Activated T-helper 9 cell treated with anti-CD3 and anti-CD28 coated beads, Interleukin-2, amount 50 U/mL, for 16 hours (primary cell): ENCODE measurements around the gene ATP5PB.
A peak's percentile ranks its signal among the peaks of the same experiment; 100 is the strongest.

Experiments used
- DNase-seq: peaks from one replicate; pipeline ENCODE4 v3.0.0-alpha.2; 2020; ENCODE audit warnings: low read depth

The ATP5PB gene, protein sequence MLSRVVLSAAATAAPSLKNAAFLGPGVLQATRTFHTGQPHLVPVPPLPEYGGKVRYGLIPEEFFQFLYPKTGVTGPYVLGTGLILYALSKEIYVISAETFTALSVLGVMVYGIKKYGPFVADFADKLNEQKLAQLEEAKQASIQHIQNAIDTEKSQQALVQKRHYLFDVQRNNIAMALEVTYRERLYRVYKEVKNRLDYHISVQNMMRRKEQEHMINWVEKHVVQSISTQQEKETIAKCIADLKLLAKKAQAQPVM

DNA sequence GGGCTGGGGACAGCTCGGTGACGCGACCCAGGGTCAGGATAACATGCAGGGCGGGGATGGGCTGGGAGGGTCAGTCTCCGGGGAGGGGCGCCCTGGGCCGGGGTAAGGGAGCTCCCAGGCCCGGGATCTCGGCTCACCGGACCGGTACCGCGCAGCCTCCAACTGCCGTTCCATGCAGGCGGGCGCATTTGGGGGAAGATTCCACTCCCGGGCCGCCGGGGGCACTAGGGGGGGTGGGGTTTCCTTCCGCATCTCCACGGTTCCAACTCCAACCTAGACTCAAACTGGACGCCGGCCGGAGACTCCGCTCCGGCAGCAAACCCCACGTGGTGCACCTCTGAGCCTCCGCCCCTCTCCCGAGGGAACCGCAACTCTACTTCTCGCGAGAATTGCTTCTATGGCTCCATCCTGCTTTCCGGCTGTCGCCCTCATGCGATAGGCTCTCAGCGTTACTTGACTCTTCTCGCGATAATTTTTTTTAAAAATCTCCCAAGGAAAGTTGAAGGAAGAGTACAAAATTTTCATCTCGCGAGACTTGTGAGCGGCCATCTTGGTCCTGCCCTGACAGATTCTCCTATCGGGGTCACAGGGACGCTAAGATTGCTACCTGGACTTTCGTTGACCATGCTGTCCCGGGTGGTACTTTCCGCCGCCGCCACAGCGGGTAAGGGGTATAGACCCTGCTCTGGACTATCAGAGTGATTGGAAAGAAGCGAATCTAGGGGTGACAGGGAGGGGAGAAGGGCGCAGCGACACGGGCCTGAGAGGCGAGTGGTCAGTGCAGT lies at the start of gene ATP5PB, which contains the start of gene WDR77:
TSS of gene ATP5PB (plus strand) at position 547 of the 785 bp plus-strand sequence. CDS start at position 625, 78 bp downstream.
TSS of gene WDR77 (minus strand) at position 339 of the 785 bp plus-strand sequence. CDS start at position 252, 87 bp downstream.
- DNase-seq: peak; percentile 84

DNA sequence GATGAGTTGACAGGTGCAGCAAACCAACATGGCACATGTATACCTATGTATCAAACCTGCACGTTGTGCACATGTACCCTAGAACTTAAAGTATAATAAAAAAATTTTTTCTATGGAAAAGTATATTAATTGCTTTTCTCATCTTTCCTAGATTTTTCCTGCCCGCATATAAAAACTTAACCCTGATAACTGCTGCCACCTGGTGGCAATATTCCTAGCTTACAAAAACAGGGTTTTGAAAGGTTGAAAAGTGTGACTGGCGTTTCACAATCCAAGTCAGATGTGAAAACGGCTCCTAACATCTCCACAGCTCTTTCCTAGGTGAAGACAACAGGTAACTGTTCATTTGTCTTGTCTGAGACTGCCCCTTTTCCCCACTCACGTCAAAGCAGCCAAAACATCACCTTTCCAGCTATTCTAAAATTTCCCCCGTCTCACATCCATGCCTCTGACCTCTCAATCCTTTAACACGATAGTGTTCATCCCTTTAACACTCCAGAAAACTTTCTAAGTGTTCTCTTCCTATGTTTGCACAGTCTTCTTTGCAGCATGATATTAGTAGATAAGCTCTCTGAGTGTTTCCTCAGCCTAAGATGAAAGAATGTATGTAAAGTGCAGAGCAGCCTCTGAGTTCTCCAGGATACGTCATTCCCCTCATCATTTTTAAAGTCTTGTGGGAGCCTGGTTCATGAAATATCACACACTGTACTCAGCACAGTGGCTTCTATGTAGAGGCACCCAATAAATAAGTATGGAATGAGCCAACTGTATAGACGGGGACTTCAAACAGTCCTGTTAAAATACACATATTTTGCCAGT lies 49.3 kb upstream of the ATP5PB start:
- no peak for DNase-seq

DNA sequence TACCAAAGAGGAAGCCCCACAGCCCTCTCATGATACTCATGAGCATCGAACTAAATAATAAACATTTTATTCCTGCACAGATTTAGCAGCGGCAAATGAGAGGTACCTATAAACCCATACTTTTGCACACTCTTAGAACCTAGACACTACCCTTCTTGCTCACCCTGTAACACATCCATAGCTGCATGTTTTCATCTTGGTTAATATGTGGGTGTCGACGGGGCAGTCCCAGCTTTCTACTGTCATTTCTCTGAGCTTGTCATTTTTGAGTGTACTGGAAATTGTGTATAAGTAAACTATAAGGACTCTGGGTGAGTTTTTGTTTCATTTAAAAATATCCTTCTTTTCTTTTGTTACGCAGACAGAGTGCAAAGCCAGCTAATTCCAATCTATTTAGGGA lies 47.2 kb upstream of the ATP5PB start:
- DNase-seq: no peak

DNA sequence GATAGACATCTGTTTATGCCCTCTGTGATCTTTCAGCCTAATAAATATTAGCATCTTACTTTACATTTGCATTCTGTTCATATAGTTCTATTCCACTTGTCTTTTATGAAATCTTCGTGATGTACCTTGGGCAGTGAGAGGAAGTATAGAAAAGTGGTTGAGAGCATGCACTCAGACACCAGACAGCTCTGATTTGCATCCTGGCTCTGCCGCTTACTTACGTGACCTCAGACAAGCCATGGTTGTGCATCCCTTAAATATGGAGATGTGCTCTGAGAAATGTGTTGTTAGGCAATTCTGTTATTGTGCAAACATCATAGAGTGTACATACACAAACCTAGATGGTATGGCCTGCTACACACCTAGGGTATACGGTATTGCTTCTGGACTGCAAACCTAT lies 44.7 kb upstream of the ATP5PB start:
- DNase-seq: no peak

DNA sequence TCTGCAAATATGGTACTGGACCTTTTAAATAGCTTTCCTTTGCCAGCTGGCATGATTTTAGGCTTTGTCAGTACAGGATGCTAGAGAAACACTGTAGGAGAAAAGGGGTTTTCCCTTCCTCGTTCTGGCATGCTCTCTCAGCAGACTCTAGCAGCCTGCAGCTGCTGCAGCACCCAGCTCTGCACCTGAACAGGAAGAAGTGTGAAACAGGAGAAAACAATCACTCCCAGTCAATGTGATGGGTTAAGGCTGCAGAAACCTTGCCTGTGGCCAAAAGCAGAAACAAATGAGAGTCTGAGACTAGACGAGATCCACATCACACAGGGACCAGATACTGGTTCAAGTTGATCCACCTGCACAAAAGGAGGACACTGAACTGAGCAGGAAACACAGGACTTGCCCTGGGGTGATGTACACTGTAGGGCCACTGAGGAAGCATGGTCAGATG lies 42.9 kb upstream of the ATP5PB start:
- DNase-seq: no peak

DNA sequence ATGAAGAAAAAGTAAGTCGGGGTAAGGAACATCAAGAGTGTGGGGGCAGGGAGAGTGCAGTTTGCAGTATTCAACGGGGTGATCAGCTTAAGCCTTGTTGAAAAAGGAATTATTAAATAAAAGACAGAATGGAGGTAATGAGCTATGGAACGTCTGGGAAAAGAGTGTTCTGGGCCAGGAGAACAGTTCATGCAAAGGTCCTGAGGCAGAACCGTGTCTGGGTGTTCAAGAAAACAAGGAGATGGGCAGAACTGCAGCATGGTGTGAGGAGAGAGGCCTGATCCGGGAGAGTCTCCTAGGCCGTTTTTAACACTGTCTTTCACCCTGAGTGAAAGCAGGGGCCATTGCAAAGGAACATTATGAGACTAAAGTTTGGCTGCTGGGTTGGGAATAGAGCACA lies 42.0 kb upstream of the ATP5PB start:
- no peak for DNase-seq

DNA sequence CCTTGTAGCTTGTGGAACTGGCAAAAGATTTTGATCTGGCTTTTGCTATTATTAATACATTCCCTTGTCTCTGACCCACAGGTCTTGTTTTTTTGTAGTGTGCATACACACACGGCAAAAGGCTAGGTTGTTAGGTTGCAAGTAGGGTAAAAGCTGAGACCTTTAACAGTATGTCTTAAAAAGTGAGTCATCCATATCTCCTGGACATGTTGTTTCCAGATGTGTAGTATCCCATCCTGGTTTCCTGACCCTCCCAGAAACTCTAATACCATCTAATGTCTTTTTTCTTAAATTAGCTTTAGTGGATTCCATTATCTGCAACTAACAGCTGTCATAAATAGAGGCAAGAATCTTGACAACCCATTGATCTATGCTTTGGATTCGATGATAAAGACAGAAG lies 36.4 kb upstream of the ATP5PB start:
- no peak for DNase-seq

DNA sequence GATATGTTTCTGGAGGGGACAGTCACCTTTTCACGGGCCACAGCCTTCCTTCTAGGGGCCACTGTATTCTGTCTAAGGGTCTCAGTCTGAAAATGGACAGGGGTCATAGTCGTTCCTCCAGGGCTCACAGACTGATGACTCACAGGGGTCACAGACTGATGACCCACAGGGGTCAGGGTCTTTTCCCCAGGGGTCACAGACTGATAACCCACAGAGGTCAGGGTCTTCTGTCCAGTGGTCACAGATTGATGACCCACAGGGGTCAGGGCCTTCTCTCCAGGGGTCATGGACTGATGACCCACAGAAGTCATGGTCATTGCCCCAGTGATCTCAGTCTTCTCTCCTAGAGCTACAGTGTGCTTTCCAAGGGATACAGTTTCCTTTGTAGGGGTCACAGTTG lies 34.5 kb upstream of the ATP5PB start:
- no peak for DNase-seq

DNA sequence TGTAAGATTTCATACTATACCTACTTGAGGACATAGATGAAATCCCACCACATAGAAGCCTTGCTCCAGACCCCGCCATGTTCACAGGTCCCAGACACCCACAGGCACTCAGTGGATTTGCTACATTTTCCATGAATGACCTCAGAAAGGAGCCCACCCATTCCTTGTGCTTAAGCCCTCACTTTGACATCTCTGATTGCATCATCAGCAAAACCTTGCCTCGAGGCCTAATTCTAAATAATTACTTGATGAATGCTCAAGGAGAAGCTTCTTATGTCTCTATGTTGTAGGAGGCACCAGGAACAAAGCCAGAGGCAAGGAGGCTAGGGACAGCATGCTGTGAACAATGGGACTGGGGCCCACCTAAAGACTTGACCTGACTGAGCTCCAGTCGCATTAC lies 33.8 kb upstream of the ATP5PB start:
- DNase-seq: no peak

DNA sequence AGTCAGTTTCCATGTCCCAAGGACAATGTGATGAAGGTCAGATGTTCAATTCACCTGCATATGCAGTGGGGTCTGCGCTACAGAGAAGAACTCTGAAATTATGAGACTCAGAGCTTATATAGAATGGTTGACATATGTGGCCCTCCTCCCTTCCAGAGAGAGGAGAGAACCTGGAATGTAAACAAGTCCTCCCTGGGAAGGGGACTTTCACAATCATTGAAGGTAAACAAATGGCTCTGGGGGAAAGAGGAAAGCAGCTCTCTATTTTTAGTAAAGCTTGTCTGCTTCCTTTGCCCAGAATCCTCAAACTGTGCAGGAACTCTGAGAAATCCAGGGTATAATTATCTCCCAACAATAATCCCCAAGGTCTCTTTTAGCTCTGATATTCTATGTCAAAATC lies 31.5 kb upstream of the ATP5PB start:
- DNase-seq: no peak

DNA sequence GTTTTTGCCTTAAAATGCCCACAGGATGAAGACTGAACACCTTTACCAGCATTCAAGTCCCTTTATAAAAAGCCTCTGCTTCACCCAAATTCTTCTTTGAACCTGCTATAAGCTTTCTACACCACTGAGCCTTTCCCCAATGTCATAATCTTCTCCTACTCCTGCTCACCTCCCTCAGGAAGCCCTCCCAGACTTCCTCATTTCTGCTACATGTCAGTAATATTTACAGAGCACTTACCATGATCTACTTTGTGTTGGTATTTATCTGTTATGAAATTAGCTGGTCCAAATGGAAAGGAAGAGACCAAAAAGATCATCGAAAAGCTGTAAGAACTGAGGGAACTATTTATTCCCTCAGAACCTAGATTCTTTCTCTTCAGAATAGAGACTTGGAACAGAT lies 30.2 kb upstream of the ATP5PB start:
- DNase-seq: no peak

DNA sequence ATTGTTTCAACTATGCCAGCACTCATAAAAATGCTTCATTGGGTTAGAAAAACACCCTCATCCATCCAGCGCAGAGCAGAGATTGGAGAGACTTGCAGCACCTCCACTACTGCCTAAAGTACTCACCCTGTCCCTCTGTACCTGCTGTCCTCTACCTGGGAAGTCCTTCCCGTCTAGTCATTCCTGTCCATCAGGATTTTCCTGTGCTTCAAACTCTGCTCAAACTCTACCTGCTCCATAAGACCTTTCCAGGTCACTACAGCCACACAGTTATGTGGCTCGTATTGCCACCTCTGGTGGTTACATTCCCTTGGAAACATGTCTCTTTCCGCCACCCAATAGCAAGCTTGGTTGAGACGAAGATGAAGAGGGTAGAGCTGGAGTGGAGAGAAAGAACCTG lies 28.9 kb upstream of the ATP5PB start:
- no peak for DNase-seq

DNA sequence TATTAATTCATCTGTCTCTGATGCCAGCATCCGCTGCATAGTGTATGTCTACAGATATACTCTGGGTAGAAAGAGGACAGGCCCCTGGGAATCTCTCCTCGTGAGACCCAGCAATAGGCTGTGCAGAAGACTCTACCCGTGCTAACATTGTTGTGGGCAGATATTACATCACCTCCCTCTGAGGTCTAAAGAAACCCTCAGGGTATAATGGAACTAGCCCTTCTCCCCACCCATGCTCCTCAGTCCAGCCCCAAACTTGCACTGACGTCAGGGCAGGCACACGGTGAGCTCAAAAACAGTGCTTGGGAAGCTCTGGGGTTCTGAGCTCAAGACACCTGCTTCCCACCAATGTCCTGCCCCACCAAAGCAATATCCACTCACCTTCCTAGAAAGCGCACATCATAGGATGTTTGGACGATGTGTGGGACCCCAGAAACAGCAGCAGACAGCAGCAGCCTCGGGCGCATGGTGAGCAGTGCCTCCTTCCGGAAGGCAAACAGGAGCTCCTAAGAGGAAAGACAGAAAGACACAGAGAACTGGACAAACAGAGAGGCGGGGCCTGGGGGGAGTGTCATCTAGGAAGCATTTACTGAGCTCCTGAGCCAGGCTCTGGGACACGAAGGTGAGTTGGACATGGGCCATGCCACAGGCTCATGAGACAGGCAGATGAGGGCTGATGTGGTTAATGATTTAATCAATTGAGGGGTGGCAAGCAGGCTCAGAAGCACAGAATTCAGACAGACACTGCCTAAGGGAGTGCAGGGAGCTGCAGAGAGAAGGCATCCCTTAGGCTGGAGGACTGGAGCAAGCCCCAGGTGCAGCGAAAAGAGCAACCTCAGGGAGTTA lies 26.5 kb upstream of the ATP5PB start:
- no peak for DNase-seq

DNA sequence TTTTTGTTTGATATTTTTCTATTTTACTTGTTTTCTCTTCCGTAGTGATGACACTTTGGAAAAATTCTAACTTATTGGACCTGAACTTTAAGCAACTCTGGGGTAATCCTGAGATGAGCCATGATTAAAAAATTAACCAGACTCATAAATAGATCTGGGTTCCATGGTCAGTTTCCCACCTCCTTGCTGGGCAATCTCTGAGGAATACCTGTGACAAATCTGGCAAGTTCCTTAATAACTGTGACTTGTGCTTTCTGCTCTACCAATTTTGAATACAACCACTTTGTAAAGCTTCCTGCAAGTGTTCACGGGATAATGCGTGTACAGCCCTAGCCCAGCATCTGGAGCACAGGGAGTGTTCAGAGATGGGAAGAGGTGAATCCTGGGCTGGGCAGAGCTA lies 25.0 kb upstream of the ATP5PB start:
- no peak for DNase-seq

DNA sequence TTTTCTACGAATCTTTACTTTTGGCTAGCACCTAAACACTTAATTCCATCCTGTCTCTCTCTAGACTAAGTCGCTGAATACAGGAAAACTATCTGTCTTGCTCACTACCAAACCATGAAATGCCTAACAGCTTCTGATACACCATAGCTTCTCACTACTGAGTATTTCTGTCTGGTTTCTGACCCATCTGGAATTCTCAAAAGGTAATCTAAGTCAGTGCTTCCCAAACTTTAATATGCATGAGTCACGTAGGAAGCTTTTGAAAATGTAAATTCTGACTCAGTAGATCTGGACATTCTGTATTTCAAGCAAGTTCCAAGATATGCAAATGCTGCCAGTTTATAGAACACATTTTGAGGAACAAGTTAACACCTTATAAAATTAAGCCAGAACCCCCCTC lies 12.5 kb upstream of the ATP5PB start:
- DNase-seq: no peak

DNA sequence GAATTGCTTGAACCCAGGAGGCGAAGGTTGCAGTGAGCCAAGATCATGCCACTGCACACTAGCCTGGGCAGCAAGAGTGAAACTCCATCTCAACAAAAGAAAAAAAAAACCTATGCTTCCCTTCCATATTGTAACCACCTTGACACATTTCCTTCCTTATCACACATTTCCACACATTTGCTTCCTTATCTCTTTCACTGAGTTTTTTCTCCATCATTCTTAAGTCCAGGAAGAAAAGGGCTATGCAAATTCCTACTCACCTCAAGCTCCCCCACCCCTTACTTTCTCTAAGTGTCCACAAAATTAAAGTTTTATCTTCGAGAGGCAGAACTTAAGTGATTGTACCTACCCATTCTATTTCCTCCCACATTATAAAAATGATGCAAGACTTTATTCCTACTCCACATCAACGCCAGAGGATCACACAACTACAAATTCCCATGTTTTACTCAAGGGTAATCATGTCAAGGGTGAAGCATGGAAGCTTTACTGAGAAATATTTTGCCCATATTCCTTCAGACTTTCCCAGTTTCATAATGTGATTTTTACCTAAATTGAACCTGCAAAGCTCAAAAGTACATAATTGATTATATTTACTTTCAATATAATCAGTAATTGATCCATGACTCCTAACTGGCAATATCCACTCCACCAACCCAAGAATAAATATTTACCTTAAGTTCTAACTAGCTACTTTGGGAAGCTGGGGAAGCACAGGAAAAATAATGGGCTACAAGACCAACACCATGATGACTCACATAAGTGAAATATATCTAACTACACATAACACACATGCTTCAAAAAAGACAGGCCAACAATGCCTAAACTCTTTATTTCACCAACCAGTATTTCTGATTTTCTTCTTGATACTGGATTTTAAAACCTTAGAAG lies 9.6 kb upstream of the ATP5PB start:
- no peak for DNase-seq

DNA sequence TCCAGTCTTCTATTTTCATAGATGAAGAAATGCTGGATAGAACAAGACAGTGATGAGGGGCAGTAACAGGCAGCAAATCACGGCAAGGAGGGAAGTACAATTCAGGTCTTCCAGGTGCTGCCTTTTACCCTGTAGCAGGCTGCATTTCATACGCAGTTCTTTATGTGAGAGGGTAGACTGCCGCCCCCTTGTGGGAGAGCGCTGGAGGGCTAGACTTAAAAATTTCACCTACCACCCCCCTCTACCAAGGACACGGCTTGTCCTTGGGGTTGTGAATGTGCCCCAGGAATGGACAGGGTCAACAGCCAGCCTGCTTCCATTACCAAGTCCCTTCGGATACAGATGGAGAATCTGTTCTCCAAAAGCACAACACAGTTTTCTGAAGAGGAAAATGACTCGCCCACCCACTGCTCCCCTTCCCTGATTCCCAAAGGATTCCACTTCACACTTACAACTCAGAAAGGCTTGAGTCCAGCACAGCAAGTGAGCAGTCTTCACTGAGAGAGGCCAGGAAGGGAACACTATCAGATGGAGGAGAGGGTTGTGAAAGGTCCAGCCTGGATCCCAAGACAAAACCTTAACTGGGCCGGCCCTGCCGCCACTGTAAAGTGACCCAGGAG lies 7.6 kb upstream of the ATP5PB start:
- peak; percentile 35 for DNase-seq

DNA sequence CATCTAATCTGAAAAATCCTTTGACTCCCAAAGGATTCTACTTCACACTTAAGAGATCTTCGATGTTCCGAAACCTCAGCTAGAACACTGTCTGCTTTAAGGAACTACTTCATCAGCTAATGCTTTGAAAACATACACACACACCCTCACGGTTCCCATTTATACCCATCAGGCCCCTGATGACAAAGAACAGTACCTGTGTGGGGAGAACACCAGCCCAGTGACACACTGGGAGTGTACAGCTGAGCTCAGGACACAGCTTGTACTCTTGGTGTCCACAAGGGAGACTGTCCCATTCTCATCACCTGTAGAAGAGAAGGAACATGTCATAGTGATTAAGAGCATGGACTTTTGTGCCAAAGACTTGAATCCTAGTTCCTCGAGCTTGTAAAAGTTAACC lies 6.8 kb upstream of the ATP5PB start:
- DNase-seq: no peak

DNA sequence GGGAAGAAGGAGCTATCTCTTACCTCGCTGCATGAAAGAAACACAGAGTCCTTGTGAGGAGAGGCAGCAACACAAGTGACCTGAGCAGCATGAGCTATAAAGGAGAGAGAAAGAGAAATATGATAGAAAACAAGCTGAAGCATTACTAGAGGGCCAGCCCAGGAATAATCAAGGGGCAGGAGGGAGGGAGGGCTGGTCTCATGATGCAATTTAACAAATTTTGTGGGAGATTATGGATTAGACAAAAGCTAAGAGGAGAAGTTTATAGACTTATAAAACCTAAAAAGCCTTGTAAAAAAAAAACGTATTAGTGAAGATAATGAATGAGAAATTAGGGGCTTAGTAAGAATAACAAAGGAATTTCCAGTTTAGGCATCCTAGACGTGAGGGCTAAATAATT lies 5.2 kb upstream of the ATP5PB start:
- DNase-seq: no peak

DNA sequence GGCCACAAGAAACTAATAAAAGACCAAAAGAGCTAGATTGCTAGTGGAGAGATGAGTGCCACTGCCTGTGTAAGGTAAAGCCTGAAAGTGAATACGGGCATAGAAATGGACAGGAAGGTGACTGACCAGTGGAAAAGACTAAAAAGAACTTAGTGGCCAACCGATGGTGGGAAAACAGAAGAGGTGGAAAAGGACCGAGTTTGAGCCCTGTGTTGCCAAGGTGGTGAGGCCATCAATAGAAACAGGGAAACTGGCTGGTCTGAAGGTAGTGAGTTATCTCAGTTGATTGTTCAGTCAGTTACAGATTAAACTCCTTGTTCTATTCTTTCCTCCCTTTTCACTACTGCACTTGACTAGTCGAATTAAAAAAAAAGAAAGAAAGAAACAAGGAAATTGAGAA lies 2.7 kb upstream of the ATP5PB start:
- DNase-seq: no peak
